GM12878 (cell line): Measurements from ENCODE around the gene ZNF621. TPM values are rescaled to one million over a fixed set of nuclear protein-coding genes. Genes with fewer than 3 reads are reported as not detected.

Experiments used
- ATAC-seq: fragments of 200-7000 bp; cut with Tn5 transposase; 3 replicates; pipeline ENCODE4 v1.9.1; 2020; ENCODE audit warnings: mild to moderate bottlenecking, moderate library complexity
- BruUV-seq: library from RNA; stranded (reverse); fragments of 400-500 nt; replicated peaks from 2 replicates; lab custom pipeline; 2021; lab: Mats Ljungman, UMichigan
- CTCF ChIA-PET: fragments of 300-600 bp; sonication (Branson Sonifier 250); formaldehyde crosslinking; extraction: SDS; loops from one replicate; lab custom pipeline; 2021; ENCODE audit warnings: inconsistent platforms; lab: Yijun Ruan, JAX
- POLR2A ChIA-PET: fragments of 350-600 bp; formaldehyde crosslinking; extraction: SDS; loops from one replicate; lab custom pipeline; 2021; ENCODE audit warnings: inconsistent platforms; lab: Charles Lee
- RAD21 ChIA-PET: fragments of 300-600 bp; sonication (Branson Sonifier 250); formaldehyde crosslinking; loops from one replicate; lab custom pipeline; 2023; ENCODE audit warnings: antibody characterized with exemption; ENCODE audit not compliant: unreplicated experiment; lab: Charles Lee
- SMC1A ChIA-PET: fragments of 300-600 bp; sonication (Branson Sonifier 250); formaldehyde crosslinking; loops from one replicate; lab custom pipeline; 2023; ENCODE audit not compliant: unreplicated experiment, uncharacterized antibody; lab: Charles Lee
- DNase-seq: peaks from one replicate; pipeline ENCODE4 v3.0.0-alpha.2; 2011; ENCODE audit warnings: low read depth, low spot score
- FAIRE-seq: peaks from 3 replicates; lab custom pipeline; 2011; peaks lifted over from hg19 to GRCh38; lab: Jason Lieb, UNC
- H2AFZ ChIP-seq: 2 replicates; pipeline ENCODE4 v1.6.0; 2011; ENCODE audit warnings: low read depth, low read length, control low read depth; ENCODE audit not compliant: control insufficient read depth
- H3K27ac ChIP-seq: 2 replicates; pipeline ENCODE4 v1.5.1; 2011; ENCODE audit warnings: control low read depth; ENCODE audit not compliant: control insufficient read depth, insufficient read depth
- H3K27me3 ChIP-seq, 2 experiments: replicated peaks in 1 of 2; 2 replicates each; pipeline versions ENCODE4 v1.6.0 to v1.6.1; 2011; ENCODE audit warnings: low read length in 1 of 2; ENCODE audit not compliant: control insufficient read depth in 2 of 2, insufficient read depth in 2 of 2
- H3K36me3 ChIP-seq, 2 experiments: 2 replicates each; pipeline ENCODE4 v1.5.1; 2011; ENCODE audit warnings: low read length in 1 of 2; ENCODE audit not compliant: control insufficient read depth in 2 of 2, insufficient read depth in 2 of 2
- H3K4me1 ChIP-seq: 2 replicates; pipeline ENCODE4 v1.6.1; 2011; ENCODE audit warnings: mild to moderate bottlenecking, low read length, moderate library complexity, mixed read lengths; ENCODE audit not compliant: control insufficient read depth, insufficient read depth
- H3K4me2 ChIP-seq: 2 replicates; pipeline ENCODE4 v1.6.0; 2011; ENCODE audit warnings: control low read depth; ENCODE audit not compliant: control insufficient read depth, insufficient read depth
- H3K4me3 ChIP-seq: fragments of 200-600 bp; sonication (generic); 2 replicates; pipeline ENCODE4 v1.5.1; 2016
- H3K79me2 ChIP-seq: 2 replicates; pipeline ENCODE4 v1.6.0; 2011; ENCODE audit warnings: low read length; ENCODE audit not compliant: control insufficient read depth, insufficient read depth
- H3K9ac ChIP-seq: 2 replicates; pipeline ENCODE4 v1.8.0; 2011; ENCODE audit warnings: low read length, control low read depth, mixed read lengths; ENCODE audit not compliant: control insufficient read depth, insufficient read depth
- H3K9me3 ChIP-seq: replicated peaks from 3 replicates; pipeline ENCODE4 v1.5.1; 2011; ENCODE audit warnings: mild to moderate bottlenecking, low read length; ENCODE audit not compliant: control insufficient read depth, insufficient read depth
- H4K20me1 ChIP-seq: 2 replicates; pipeline ENCODE4 v1.6.0; 2011; ENCODE audit not compliant: control insufficient read depth, insufficient read depth
- WGBS: methylation state at CpG from one replicate; pipeline ENCODE4 v1.1.6; 2016; ENCODE audit warnings: low lambda C conversion rate; ENCODE audit not compliant: insufficient replicate concordance, insufficient coverage; ENCODE audit errors: missing lambda C conversion rate; 5-methylcytosine and 5-hydroxymethylcytosine counted together
- in situ Hi-C: fragments of 300-500 bp; cut with MboI; formaldehyde crosslinking; loops from 9 replicates; pipeline ENCODE4 v1.14.3; 2018; ENCODE audit warnings: mixed read lengths
- intact Hi-C: fragments of 100-400 bp; cut with micrococcal nuclease; formaldehyde crosslinking; loops from one replicate; pipeline ENCODE4 v1.14.2; 2022; ENCODE audit not compliant: unreplicated experiment
- polyA plus RNA-seq, 11 experiments: library from polyadenylated mRNA; depleted of rRNA in 4 of 11; unstranded in 6 of 11; stranded (reverse) in 5 of 11; fragments of >200 nt; fragmentation: Nextera tagmentation in 4 of 11; fragmentation: Illumina TruSeq in 1 of 11; extraction: Ambion mirVana in 4 of 11; extraction: Trizol in 1 of 11; gene quantifications; 1 replicate in 1 of 11; 2 replicates in 10 of 11; pipeline versions ENCODE4 v1.2.1 to v1.2.3, GENCODE V29; 2011 to 2016; ENCODE audit warnings: inconsistent platforms in 2 of 11, missing spikeins in 2 of 11, low read depth in 1 of 11
- total RNA-seq, 4 experiments: library from RNA; depleted of rRNA in 3 of 4; stranded (reverse); fragments of >200 nt in 3 of 4; fragmentation: Illumina TruSeq in 1 of 4; extraction: Trizol in 1 of 4; gene quantifications; 2 replicates each; pipeline versions ENCODE4 v1.2.1 to v1.2.3, GENCODE V29; 2013 to 2021
- TF ChIP-seq, protein P1 (sequence below): fragments of 450-650 bp; IDR thresholded peaks from 2 replicates; pipeline ENCODE4 v1.6.1; 2018; ENCODE audit warnings: mild to moderate bottlenecking, low read depth, moderate library complexity; ENCODE audit not compliant: partially characterized antibody
- TF ChIP-seq, protein P2 (sequence below): fragments of 450-650 bp; formaldehyde crosslinking; IDR thresholded peaks from 2 replicates; pipeline ENCODE4 v1.4.0; 2020; ENCODE audit warnings: mild to moderate bottlenecking, moderate library complexity
- TF ChIP-seq, protein P3 (sequence below): fragments of 150-350 bp; IDR thresholded peaks from 2 replicates; pipeline ENCODE4 v1.6.1; 2014; ENCODE audit warnings: mild to moderate bottlenecking, low read depth, low read length

Gene ZNF621
- total and polyA plus RNA-seq, 10 of the 15 experiments (the other 5 are each of a cell fraction or from before 2014, with no cell fraction given), result 2.9 to 26.3 (median 11.9) TPM

GRCh38 chr3:40477666-40478065, 47.1 kb upstream of the ZNF621 start:
- Histone ChIP-seq H3K27me3 (no peaks in the 10 kb centered on the region), H3K9ac (peak overlapping the region; percentile 83), H3K4me3 (peak overlapping the region; percentile 72), H3K27ac (no peak overlapping the region), H3K79me2 (no peaks in the 10 kb centered on the region), H3K4me2 (peak overlapping the region; percentile 66), H3K4me1 (0 out of 2 replicates have a peak, but pooled peaks cover 2% of the 10 kb centered on the region), H3K36me3 (peaks cover 0 to 5% of the 10 kb centered on the region in 2 experiments; a peak in 1 of 4 replicates), H2AFZ (peak overlapping the region; percentile 76), H3K9me3 (no peaks in the 10 kb centered on the region), H4K20me1 (no peaks in the 10 kb centered on the region)
- ChIA-PET RAD21 (interaction anchor here (1.2 kb wide), 1 partner anchor 21 kb away, joined by 4 read pairs; the partner anchor contains the start of gene RPL14), CTCF (interaction anchor here (1.5 to 4.1 kb wide), 2 partner anchors 28 to 46 kb away, joined by 4 to 18 read pairs; partner anchors contain the start of gene ZNF620), SMC1A (interaction anchor here (1.4 kb wide), 1 partner anchor 19 kb away, joined by 4 read pairs; no protein-coding TSS in a partner anchor), POLR2A (interaction anchor here (1.1 to 4.1 kb wide), 4 partner anchors 18 to 47 kb away, joined by 3 to 20 read pairs (median 7); partner anchors contain the start of genes RPL14 and ZNF621)
- no peak for DNase-seq
- peak; percentile 33 for ATAC-seq
- no TSS peak for BruUV-seq
- FAIRE-seq, result no peak
- TF ChIP-seq, protein P1, sequence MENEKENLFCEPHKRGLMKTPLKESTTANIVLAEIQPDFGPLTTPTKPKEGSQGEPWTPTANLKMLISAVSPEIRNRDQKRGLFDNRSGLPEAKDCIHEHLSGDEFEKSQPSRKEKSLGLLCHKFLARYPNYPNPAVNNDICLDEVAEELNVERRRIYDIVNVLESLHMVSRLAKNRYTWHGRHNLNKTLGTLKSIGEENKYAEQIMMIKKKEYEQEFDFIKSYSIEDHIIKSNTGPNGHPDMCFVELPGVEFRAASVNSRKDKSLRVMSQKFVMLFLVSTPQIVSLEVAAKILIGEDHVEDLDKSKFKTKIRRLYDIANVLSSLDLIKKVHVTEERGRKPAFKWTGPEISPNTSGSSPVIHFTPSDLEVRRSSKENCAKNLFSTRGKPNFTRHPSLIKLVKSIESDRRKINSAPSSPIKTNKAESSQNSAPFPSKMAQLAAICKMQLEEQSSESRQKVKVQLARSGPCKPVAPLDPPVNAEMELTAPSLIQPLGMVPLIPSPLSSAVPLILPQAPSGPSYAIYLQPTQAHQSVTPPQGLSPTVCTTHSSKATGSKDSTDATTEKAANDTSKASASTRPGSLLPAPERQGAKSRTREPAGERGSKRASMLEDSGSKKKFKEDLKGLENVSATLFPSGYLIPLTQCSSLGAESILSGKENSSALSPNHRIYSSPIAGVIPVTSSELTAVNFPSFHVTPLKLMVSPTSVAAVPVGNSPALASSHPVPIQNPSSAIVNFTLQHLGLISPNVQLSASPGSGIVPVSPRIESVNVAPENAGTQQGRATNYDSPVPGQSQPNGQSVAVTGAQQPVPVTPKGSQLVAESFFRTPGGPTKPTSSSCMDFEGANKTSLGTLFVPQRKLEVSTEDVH, result no peak
- TF ChIP-seq, protein P2, sequence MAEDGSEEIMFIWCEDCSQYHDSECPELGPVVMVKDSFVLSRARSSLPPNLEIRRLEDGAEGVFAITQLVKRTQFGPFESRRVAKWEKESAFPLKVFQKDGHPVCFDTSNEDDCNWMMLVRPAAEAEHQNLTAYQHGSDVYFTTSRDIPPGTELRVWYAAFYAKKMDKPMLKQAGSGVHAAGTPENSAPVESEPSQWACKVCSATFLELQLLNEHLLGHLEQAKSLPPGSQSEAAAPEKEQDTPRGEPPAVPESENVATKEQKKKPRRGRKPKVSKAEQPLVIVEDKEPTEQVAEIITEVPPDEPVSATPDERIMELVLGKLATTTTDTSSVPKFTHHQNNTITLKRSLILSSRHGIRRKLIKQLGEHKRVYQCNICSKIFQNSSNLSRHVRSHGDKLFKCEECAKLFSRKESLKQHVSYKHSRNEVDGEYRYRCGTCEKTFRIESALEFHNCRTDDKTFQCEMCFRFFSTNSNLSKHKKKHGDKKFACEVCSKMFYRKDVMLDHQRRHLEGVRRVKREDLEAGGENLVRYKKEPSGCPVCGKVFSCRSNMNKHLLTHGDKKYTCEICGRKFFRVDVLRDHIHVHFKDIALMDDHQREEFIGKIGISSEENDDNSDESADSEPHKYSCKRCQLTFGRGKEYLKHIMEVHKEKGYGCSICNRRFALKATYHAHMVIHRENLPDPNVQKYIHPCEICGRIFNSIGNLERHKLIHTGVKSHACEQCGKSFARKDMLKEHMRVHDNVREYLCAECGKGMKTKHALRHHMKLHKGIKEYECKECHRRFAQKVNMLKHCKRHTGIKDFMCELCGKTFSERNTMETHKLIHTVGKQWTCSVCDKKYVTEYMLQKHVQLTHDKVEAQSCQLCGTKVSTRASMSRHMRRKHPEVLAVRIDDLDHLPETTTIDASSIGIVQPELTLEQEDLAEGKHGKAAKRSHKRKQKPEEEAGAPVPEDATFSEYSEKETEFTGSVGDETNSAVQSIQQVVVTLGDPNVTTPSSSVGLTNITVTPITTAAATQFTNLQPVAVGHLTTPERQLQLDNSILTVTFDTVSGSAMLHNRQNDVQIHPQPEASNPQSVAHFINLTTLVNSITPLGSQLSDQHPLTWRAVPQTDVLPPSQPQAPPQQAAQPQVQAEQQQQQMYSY, result no peak
- TF ChIP-seq, protein P3, sequence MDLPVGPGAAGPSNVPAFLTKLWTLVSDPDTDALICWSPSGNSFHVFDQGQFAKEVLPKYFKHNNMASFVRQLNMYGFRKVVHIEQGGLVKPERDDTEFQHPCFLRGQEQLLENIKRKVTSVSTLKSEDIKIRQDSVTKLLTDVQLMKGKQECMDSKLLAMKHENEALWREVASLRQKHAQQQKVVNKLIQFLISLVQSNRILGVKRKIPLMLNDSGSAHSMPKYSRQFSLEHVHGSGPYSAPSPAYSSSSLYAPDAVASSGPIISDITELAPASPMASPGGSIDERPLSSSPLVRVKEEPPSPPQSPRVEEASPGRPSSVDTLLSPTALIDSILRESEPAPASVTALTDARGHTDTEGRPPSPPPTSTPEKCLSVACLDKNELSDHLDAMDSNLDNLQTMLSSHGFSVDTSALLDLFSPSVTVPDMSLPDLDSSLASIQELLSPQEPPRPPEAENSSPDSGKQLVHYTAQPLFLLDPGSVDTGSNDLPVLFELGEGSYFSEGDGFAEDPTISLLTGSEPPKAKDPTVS, result no peak
- in situ Hi-C loops, result no loop called here
- whole genome bisulfite sequencing, result 85% methylated on average over 4 of the region's 4 CpGs
- intact Hi-C loops, result loop anchor here (2.0 to 5.0 kb wide), 2 partner anchors 21 to 45 kb away; partner anchors contain the start of genes RPL14 and ZNF621
